Measurements from ENCODE around the gene CPA5. TPM values are rescaled to one million over a fixed set of nuclear protein-coding genes. Genes with fewer than 3 reads are reported as not detected.

Gene CPA5
- total and polyA plus RNA-seq, 2 of the 8 experiments (the other 6 are each of a cell fraction or from before 2014, with no cell fraction given) = 0.12 TPM; not detected in 1

DNA sequence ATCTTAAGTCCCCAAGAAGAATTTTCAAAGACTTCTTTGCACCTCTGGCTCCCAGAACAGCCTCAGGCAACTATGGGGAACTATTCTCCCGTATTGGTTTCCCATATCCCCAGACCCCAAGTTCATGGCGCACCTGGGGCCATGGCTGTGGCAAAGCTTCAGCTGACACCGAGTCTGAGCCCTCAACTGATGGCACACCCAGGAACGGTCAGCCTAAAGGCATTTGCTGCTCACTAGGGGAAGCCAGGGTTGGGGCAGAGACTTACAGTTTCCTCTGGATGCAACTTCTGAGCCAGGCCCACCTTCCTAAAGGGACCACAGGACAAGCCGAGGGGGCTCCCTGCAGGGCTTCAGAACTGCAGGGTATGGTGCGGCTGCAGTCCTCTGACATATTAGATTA lies 21.9 kb downstream of the CPA5 start (continued):
- TF ChIP-seq CHD7 (IDR thresholded peaks at IDR 0.05; ENCODE audit: insufficient replicate concordance, low read length) (no peak), EZH2 (IDR thresholded peaks at IDR 0.05; ENCODE audit: low read depth, low read length, severe bottlenecking) (no peak), CTBP2 (IDR thresholded peaks at IDR 0.05; ENCODE audit: borderline replicate concordance, insufficient read depth, insufficient read length, low read length) (no peak), KDM4A (IDR thresholded peaks at IDR 0.05; ENCODE audit: low read depth, low read length, severe bottlenecking) (no peak), BRCA1 (IDR thresholded peaks at IDR 0.05; ENCODE audit: low read depth, low read length) (no peak)

Data from H1 (cell line).